ENCODE results near the gene UQCRH.

Gene UQCRH

GRCh38 chr1:46303038-46303871 is at the start of gene UQCRH, which contains the start of gene LRRC41:
TSS of gene UQCRH (plus strand) at chr1:46303698. CDS start at chr1:46303767, 69 bp downstream.
TSS of gene LRRC41 (minus strand) at chr1:46303616. CDS start at chr1:46303322, 294 bp downstream.
- DNase-seq (peak; percentile 92), ATAC-seq (peak; percentile 84)

GRCh38 chr1:46254668-46255067 is 48.8 kb upstream of the UQCRH start:
- no peak for DNase-seq
- no peak for ATAC-seq

GRCh38 chr1:46256523-46256922 is 47.0 kb upstream of the UQCRH start:
- no peak for ATAC-seq

GRCh38 chr1:46262508-46262907 is 41.0 kb upstream of the UQCRH start:
- DNase-seq: no peak
- no peak for ATAC-seq

More at GRCh38 chr1:46256523-46256922, 47.0 kb upstream of the UQCRH start:
- DNase-seq: no peak

GRCh38 chr1:46263146-46263545 is 40.4 kb upstream of the UQCRH start:
- no peak for DNase-seq
- no peak for ATAC-seq

- no peak for DNase-seq
- no peak for ATAC-seq
Measured at GRCh38 chr1:46268578-46268977, 34.9 kb upstream of the UQCRH start.

- ATAC-seq (no peak), DNase-seq (no peak)
Measured at GRCh38 chr1:46274225-46275029, 29.1 kb upstream of the UQCRH start.

- no peak for ATAC-seq
- DNase-seq: no peak
Measured at GRCh38 chr1:46275030-46275337, 28.5 kb upstream of the UQCRH start.

GRCh38 chr1:46277658-46278373 is 25.7 kb upstream of the UQCRH start:
- ATAC-seq (no peak), DNase-seq (no peak)

- no peak for ATAC-seq
Measured at GRCh38 chr1:46278807-46279206, 24.7 kb upstream of the UQCRH start.

GRCh38 chr1:46280092-46280491 is 23.4 kb upstream of the UQCRH start:
- ATAC-seq: no peak
- DNase-seq: no peak

More at GRCh38 chr1:46278807-46279206, 24.7 kb upstream of the UQCRH start:
- DNase-seq: no peak

- ATAC-seq (no peak), DNase-seq (no peak)
Measured at GRCh38 chr1:46281021-46281420, 22.5 kb upstream of the UQCRH start.

- DNase-seq: no peak
Measured at GRCh38 chr1:46284058-46284457, 19.4 kb upstream of the UQCRH start.

GRCh38 chr1:46284597-46285564 is 18.6 kb upstream of the UQCRH start:
- DNase-seq: no peak
- no peak for ATAC-seq

More at GRCh38 chr1:46284058-46284457, 19.4 kb upstream of the UQCRH start:
- ATAC-seq: no peak

- ATAC-seq (peak; percentile 85), DNase-seq (peak; percentile 51)
Measured at GRCh38 chr1:46285730-46286477, 17.6 kb upstream of the UQCRH start.

GRCh38 chr1:46288485-46289133 is 14.9 kb upstream of the UQCRH start:
- DNase-seq (no peak), ATAC-seq (no peak)

GRCh38 chr1:46289134-46289494 is 14.4 kb upstream of the UQCRH start:
- ATAC-seq: no peak
- no peak for DNase-seq

- no peak for DNase-seq
Measured at GRCh38 chr1:46289976-46290375, 13.5 kb upstream of the UQCRH start.

GRCh38 chr1:46295306-46295705 is 8.2 kb upstream of the UQCRH start:
- DNase-seq (no peak), ATAC-seq (no peak)

More at GRCh38 chr1:46289976-46290375, 13.5 kb upstream of the UQCRH start:
- ATAC-seq: no peak

GRCh38 chr1:46298387-46298786 is 5.1 kb upstream of the UQCRH start:
- no peak for ATAC-seq
- DNase-seq: no peak

Data from stimulated activated naive CD8-positive, alpha-beta T cell treated with anti-CD3 and anti-CD28 coated beads, Interleukin-15, Interleukin-2, amounts not matched to agents 100 U/mL and 50 U/mL, for 24 hours (primary cell).